ENCODE results near the gene QRICH1.

QRICH1 gene

DNA sequence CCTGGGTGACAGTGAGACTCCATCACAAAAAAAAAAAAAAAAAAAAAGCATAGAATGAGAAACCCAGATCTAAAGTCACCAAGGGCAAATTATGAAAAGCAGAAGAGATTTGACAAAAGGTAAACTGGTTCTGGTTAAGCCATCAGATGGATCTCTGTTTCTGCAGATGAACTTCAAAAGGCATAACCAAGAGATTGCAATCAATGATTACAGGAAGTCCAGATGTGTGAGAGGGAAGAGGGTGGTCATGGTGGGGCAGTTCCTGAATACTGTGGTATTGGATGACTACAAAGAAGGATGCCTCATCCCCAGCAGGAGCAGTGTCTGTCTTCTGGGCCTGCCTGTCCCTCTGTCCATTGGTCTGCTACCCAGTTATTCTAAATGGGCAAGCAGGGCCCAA lies 100.0 kb downstream of the QRICH1 start:
- DNase-seq, result no peak

DNA sequence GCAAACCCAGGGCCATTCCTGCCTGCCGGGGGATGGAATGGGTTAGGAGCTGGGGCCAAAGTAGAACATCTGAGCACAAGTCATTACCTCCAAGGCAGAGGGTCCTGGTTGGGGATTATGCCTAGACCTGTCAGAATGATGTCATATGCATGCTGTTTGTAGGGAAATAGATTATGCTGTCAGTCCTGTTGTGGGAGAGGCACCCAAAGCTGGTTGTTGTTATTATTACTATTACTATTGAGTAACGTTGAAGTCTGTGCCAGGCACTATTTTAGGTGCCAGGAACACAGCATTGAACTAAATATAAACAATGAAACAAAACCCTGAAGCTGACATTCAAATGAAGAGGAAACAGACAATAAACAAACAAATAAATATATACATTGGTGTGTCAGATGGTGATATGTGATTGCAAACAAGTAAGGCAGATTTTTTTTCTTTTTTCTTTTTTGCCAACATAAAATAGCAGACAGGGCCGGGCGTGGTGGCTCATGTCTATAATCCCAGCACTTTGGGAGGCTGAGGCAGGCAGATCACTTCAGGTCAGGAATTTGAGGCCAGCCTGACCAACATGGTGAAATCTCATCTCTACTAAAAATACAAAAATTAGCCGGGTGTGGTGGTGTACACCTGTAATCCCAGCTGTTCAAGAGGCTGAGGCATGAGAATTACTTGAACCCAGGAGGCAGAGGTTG lies 101.9 kb downstream of the QRICH1 start:
- no peak for DNase-seq

DNA sequence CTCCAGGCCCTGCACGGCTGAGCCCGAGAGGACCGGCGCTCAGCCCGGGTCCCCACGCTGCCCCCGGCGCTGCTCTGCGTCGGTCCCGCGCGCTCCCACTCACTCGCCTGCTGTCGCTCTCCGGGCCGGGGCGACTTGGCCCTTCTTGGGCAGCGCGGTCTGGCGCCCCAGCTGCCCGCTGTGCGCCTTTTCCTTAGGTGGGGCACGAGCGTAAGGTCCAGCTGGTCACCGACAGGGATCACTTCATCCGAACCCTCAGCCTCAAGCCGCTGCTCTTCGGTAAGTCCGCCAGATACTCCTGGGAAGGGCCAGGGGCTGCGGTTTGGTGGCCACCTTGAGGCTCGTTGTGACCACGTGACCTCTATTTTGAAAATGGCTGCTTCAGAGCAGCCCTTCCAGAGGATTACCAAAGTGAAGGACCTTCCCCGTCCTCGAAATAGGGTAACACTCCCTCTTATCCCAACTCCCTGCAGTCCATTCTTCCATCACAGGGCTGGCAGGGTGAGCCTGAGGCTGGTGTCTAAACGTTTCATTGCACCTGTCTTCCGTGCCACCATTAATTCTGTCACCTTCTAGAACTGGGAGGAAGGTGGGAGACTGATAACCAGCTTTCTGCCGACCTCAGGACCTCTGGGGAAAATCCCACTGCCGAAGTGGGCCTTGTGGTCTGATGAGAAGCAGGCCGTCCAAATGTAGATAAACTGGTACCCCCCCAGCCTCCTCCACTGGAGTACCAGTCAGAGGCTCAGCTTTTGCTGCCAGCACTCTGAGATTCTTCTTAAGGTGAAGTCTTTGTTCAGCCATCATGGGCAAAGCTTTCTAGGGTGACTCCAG lies 103.0 kb downstream of the QRICH1 start:
- peak; percentile 49 for DNase-seq

DNA sequence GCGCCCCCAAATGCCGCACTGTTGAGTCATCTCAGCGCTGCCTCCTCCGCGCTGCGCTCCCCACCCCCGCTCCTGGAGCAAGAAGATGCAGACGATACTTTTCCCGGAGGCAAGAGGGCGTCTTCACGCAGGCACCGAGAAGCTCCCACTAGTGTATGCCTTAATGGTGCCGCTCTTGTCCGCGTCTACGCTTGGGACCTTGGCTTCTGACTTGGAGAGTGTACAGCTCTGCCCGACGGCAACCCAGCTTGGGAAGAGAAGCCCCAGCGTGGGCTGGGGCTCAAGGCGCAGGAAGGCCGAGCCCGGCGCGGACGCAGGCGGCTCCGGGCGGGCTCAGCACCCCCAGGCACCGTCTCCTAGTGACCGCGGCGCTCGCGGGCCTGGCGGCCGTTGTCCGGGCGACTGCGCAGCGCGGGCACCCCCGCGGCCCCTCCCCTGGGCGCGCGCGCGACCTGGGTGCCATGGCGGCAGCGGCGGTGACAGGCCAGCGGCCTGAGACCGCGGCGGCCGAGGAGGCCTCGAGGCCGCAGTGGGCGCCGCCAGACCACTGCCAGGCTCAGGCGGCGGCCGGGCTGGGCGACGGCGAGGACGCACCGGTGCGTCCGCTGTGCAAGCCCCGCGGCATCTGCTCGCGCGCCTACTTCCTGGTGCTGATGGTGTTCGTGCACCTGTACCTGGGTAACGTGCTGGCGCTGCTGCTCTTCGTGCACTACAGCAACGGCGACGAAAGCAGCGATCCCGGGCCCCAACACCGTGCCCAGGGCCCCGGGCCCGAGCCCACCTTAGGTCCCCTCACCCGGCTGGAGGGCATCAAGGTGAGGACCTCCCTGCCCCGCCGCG lies 103.9 kb downstream of the QRICH1 start, which contains the start of gene P4HTM:
Gene P4HTM (plus strand): TSS at position 446 of the 840 bp plus-strand sequence. CDS start 16 bp downstream, at position 462.
- DNase-seq, result peak; percentile 73

DNA sequence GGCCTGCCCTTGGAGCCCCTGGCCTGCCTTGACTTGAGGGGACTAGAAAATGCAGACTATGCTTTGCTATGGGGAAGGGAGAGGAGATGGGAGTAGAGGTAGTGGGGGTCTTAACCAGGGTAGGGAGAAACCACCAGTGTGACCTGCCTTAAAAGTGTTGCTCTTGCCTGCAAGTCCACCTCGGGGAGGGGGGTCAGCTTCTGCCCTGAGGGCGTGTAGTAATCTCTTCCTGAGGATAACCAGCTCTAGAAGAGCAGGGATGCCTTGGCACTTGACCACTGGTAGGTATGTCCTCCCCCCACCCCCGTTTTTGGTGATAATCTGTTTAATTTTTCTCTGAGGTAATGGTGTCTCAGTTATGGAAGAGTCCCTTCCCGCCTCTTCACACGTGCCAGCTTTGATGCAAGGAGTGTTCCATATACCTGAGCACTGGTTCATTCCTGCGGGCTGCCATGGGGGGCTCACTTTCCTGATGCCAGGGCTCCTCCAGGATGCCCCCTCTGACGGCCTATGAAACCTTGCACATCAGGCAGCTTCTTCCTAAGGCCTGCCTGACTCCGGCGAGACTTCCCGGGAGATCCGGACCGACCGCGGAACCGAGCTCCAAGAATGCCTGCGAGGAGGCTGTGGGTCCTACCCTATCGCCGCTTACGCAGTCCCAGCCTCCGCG lies 104.6 kb downstream of the QRICH1 start:
- DNase-seq, result no peak

DNA sequence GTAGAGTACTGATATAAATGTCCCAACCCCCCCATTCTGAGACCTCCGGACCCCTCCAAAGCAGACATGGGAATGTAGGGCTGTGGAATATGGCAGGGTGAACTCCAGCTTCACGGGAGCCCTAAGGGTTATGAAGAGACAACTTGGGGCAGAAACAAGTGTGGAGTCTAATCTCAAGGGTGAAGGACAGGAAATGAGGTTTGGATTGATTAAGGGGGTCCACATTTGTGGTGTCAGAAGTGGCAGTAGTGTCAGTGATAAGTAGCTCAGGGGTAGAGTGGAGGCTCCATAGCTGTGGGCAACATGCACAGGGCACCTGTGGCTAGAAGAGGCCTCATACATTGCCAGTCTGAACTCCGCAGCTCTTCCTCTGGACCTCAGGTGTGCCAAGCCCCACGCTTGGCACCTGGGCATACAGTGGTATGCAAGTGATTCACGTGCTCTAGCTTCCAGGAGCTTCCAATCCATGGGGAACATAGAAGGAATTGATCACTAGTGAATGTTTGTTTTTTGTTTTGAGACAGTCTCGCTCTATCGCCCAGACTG lies 108.0 kb downstream of the QRICH1 start:
- no peak for DNase-seq

DNA sequence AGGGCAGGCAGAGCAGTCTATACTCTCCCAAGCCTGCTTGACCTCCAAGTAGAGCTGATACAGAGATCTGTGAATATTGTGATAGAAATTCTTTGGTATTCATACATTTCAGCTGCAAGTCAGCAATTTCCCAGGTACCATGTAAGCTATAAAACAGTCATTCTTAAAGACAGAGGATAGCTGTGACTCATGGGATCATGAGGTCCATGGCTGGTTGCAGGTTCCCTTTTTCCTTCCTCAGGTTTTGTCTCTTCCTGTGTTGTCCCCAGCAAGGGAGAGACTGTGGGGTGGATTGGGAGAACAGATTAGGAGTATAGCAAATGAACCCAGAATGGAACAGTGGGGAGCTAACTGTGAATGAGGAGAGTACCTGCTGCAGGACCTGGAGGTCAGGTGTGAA lies 109.2 kb downstream of the QRICH1 start:
- DNase-seq, result no peak

DNA sequence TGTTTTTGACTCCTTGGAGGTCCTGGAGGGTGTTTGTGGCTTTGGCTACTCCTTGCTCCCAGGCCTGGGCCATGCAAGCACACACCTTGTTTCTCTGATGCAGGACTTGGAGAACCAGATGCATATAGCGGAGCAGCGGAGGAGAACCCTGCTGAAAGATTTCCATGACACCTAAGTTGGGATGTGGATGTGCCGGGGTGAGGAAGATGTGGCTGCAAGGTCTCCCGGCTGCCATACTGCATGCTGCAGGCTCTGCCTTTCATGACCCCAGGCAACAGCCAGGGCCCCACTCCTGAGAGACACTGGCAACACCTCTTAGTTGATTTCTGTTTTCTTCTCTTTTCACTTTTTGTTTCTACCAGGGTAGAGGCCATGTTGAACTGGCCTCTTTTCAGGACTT lies 110.8 kb downstream of the QRICH1 start:
- no peak for DNase-seq

DNA sequence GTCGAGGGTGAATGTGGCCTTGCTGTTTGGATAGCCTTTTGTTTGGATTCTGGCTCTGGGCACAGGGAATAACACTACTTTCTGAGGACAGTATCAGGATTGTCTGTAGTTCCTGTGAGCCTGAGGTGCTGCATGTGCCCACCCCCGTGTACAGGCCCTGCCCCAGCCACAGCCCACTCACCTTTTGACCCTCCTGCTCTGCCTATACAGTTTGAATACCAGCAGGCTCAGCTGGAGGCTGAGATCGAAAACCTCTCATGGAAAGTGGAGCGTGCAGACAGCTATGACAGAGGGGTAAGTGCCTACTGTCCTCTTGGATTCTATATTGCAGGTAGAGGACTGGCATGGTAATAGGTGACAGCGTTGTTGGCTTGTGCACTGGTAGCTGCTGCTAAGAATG lies 111.2 kb downstream of the QRICH1 start:
- DNase-seq, result no peak

DNA sequence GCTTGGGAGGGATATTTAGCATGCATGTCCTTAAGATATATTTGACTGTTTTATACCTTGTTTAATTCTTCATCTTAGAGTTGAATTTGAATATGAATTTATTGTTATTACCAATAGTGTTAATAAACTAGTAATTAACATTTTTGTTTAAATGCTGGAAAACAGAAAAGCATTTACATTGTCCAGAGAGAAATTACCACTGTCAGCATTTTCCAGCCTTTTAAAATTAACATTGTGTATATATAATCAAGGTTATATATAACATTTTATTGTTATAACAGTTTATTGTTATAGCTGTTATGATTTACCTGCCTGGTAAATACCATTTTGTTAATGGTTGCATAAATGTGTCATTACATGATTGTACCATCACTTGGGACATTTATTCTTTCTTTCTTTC lies 111.9 kb downstream of the QRICH1 start:
- no peak for DNase-seq

DNA sequence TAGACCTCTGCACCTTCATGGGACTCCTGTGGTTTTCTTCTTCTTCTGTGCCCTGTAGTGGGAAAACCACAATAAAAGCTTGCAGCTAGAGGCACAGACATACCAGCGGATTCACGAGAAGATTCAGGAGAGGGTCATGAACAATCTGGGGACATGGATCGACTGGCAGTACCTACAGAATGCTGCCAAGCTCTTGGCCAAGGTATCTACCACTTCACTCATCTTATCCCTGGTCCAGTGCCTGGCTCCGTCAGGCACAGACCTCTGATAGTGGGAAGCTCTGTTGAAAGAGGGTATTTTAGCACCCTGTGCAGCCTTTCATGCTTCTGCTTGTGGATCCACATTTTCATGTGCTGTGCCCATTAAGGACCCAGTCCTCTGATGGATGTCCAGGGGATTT lies 113.6 kb downstream of the QRICH1 start:
- DNase-seq, result no peak

Measured in CD4-positive, alpha-beta T cell treated with Interleukin-17A for 1 hour (primary cell).